AG10803 (cell line): Measurements from ENCODE around the gene DCAF5.

Experiments
- DNase-seq: peaks from one replicate; pipeline ENCODE4 v3.0.0; 2010; ENCODE audit warnings: low read depth
- H3K4me3 ChIP-seq: 2 replicates; pipeline ENCODE4 v1.5.1; 2011; ENCODE audit warnings: mild to moderate bottlenecking, low read length, control low read depth
- TF ChIP-seq, protein P1 (sequence below): conservative IDR thresholded peaks from 2 replicates; pipeline ENCODE4 v1.5.1; 2011; ENCODE audit warnings: mild to moderate bottlenecking, low read length, control low read depth, inconsistent platforms

DCAF5 gene

DNA sequence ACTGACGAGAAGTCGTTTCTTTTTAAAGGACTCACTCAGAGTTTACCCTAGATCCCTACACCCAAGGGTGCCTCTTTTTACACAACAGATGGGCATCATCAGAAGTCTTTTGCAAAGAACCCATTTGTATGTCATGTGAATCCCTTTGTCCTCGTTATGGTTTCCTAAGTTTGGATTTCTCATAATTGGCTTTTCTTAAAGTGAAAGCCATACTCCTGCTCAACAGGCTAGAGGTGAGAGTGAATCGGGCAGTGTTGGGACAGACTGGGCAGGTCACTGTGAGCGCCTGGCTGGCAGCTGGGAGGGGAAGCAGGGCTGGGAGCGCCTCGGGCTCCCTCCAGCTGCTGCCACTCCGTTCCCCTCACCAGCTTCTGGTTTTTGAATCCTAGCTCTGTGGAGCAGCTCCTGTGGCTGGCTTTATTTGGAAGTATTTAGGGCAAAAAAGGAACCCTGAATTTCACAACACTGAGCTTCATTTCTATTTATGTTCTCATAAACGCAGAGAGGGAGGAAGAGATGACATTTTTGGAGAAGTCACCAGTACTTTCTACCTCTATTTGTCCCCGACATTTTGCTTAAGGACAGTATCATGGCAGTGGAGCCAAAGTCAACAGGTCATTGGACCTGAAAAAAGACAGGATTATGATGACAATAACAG is 110.0 kb downstream of the DCAF5 start:
- DNase-seq: peak; percentile 29
- TF ChIP-seq, protein P1, sequence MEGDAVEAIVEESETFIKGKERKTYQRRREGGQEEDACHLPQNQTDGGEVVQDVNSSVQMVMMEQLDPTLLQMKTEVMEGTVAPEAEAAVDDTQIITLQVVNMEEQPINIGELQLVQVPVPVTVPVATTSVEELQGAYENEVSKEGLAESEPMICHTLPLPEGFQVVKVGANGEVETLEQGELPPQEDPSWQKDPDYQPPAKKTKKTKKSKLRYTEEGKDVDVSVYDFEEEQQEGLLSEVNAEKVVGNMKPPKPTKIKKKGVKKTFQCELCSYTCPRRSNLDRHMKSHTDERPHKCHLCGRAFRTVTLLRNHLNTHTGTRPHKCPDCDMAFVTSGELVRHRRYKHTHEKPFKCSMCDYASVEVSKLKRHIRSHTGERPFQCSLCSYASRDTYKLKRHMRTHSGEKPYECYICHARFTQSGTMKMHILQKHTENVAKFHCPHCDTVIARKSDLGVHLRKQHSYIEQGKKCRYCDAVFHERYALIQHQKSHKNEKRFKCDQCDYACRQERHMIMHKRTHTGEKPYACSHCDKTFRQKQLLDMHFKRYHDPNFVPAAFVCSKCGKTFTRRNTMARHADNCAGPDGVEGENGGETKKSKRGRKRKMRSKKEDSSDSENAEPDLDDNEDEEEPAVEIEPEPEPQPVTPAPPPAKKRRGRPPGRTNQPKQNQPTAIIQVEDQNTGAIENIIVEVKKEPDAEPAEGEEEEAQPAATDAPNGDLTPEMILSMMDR: no peak
- no peak overlapping the region for H3K4me3 ChIP-seq

DNA sequence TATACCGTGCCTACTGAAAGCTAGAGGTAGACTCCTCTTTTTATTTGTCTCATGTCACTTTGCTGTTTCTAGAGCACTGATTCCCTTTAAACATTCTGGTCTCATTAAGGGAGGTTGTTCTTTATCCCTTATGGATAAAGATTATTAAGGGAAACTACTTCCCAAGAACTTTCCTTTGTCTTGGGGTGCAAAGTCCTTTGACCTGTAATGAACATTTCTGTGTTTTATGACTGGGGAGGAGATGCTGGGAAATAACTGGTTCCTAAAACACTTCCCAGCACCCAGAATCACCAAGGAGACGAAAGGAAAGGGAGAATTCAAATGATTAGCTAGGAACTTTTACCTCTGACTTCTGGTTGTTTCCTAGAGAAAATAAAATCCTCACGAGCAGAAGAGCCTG is 110.6 kb downstream of the DCAF5 start:
- H3K4me3 ChIP-seq: no peak overlapping the region
- DNase-seq: no peak
- TF ChIP-seq, protein P1: no peak

DNA sequence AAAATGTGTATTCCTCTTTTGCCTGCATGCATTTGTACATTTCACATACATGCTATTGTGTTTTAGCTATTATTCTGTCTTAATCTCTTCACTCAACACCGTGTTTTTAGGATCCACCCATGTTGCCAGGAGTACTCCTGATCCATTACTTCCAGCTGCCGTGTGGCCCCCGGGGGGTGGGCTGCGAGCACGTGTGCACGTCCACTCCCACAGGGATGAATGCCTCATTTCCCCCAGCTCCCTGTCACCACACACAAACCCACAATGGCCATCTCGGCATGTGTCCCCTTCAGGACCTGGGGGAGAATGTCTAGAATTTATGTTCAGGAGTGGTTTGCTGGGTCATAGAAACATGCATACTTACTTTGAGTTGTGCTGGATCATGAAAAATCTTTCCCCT is 111.1 kb downstream of the DCAF5 start:
- TF ChIP-seq, protein P1: no peak
- H3K4me3 ChIP-seq: no peak overlapping the region
- no peak for DNase-seq

DNA sequence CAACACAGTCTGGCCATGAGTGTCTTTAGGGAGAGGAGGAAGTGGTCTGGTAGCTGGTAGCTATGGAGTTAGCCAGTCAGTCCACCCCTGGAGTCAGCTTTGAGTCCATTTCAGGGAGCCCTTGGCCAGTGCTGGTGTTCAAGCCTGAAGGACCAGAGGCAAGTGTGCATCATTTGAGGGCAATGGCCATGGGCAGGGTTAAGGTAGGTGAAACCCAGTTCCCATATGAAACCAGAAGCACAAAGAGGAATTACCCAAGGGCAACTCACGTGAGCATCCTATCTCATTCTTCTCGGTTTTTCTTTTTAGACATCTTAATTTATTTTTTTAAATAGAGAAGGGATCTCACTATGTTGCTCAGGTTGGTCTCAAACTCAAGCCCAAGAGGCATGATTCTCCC is 112.6 kb downstream of the DCAF5 start:
- TF ChIP-seq, protein P1: no peak
- no peak overlapping the region for H3K4me3 ChIP-seq
- no peak for DNase-seq

DNA sequence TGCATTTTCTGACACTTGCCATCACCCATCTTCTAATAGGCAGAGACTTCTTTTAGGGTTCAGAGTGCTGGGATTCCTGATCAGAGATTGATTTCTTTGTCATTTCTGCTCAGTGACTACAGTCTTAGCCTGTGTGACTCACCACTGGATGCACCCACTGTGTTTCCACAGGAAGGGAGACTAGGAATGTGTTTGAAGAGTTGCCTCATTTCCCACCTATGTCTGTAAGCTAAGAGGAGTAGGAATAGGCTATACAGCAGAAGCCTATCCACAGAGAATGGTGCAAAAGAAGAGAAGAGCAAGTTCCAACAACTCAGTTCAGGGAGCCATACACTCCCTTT is 113.7 kb downstream of the DCAF5 start:
- DNase-seq: peak; percentile 57
- H3K4me3 ChIP-seq: no peak overlapping the region
- TF ChIP-seq, protein P1: no peak

DNA sequence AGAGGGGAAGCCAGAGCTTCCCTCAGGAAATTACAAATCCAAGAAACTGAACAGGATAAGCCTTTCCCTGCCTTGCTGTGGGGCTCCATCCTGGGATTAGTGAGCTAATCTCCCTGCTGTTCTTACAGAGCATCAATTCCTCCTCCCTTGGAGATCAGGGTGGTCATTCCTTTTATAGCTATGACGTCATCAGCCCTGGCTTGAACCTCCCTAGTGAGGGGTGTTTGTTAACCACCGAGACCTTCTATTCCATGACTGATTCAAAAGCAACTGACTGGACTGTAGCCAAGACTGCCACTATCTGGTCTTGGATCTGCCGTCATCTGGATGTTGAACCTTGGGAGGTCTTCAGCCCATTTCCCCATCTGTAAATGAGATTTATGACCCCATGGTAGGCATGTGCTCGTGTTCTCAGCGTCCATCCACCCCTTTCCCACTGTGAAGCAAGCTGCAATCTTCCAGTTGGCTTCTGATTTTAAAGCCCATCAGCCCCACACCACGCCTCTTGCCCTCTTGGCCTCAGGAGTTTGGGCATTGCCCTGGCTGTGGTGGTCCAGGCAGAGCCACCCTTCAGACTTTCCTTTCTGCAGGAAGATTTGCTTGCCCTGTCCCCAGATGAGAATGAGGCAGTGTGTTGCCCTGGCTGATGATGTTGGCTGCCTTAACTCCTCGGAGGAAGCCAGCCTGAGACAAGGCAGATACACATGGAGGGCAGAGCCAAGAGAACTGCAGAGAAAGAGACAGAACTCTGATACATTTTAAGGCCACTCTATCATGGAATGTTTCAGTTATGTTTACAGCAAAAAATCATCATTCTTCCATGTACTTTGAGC is 114.2 kb downstream of the DCAF5 start:
- peak; percentile 78 for DNase-seq
- H3K4me3 ChIP-seq: no peak overlapping the region
- TF ChIP-seq, protein P1: no peak

DNA sequence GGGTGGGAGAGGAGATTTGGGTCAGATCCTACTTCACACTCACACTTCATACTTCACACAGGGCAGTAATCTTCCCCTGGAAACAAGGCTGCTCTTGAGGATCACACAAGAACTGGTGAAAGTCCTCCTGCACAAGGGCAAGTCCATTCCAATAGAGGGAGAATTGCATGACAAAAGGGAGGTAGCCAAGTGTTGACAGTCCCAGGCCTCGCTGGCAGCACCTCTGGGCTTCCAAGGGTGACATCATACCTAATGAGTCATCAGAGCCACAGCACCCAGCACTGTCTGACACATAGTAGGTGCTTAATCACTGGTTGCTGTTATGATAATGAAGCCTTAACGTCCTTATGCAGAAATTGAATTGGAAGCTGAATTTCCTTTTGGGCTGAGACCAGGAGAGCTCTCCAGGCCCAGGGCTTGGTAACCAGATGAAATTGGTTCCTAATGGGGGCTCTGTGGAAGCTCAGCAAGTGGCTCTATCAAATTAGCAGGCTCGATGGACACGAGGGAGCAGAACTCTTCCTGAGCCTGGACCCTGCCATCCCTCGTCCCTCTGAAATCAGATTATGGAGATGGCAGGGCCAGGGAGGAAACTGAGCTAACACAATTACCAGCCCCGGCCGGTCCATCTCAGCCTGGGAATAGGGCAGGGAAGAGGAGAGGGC is 115.0 kb downstream of the DCAF5 start:
- TF ChIP-seq, protein P1: no peak
- peak; percentile 38 for DNase-seq
- H3K4me3 ChIP-seq: no peak overlapping the region
